SK-N-SH treated with all-trans-retinoic acid at 6 μM for 48 hours (cell line): ENCODE results near the gene PPP6R1.

Source experiments
- ATAC-seq: fragments of 200-7000 bp; cut with Tn5 transposase; 3 replicates; pipeline ENCODE4 v1.9.1; 2020; ENCODE audit warnings: mild to moderate bottlenecking, moderate library complexity
- ARNTL ChIP-seq: fragments of 450-650 bp; formaldehyde crosslinking; IDR thresholded peaks from 2 replicates; pipeline ENCODE4 v1.5.0; 2020; ENCODE audit warnings: low read depth, mild to moderate bottlenecking, moderate library complexity, borderline replicate concordance
- BACH2 ChIP-seq: fragments of 250-450 bp; sonication (Bioruptor Pico); IDR thresholded peaks from 2 replicates; pipeline ENCODE4 v1.9.0; 2021; ENCODE audit warnings: mild to moderate bottlenecking, borderline replicate concordance
- CSRNP3 ChIP-seq: fragments of 250-450 bp; sonication (Bioruptor Pico); IDR thresholded peaks from 2 replicates; pipeline ENCODE4 v1.5.1; 2021; ENCODE audit warnings: mild to moderate bottlenecking, moderate library complexity
- ESRRG ChIP-seq: fragments of 250-450 bp; sonication (Bioruptor Pico); IDR thresholded peaks from 2 replicates; pipeline ENCODE4 v1.6.1; 2021; ENCODE audit warnings: mild to moderate bottlenecking
- GLIS3 ChIP-seq: fragments of 250-450 bp; sonication (Bioruptor Pico); IDR thresholded peaks from 2 replicates; pipeline ENCODE4 v1.5.0; 2020; ENCODE audit warnings: mild to moderate bottlenecking, moderate library complexity
- ISL1 ChIP-seq: fragments of 250-450 bp; sonication (Bioruptor Pico); IDR thresholded peaks from 2 replicates; pipeline ENCODE4 v2.1.2; 2022; ENCODE audit warnings: mild to moderate bottlenecking, moderate library complexity
- OSR1 ChIP-seq: fragments of 250-450 bp; sonication (Bioruptor Pico); IDR thresholded peaks from 2 replicates; pipeline ENCODE4 v1.8.0; 2022; ENCODE audit warnings: moderate library complexity, mild to moderate bottlenecking, inconsistent platforms
- POU6F1 ChIP-seq: fragments of 250-450 bp; sonication (Bioruptor Pico); IDR thresholded peaks from 2 replicates; pipeline ENCODE4 v1.8.0; 2021; ENCODE audit warnings: low read depth, mild to moderate bottlenecking, moderate library complexity, borderline replicate concordance
- RARB ChIP-seq: fragments of 250-450 bp; sonication (Bioruptor Pico); IDR thresholded peaks from 2 replicates; pipeline ENCODE4 v1.8.0; 2021; ENCODE audit warnings: mild to moderate bottlenecking, moderate library complexity
- SNAI2 ChIP-seq: fragments of 250-450 bp; sonication (Bioruptor Pico); IDR thresholded peaks from 2 replicates; pipeline ENCODE4 v1.5.0; 2020; ENCODE audit warnings: mild to moderate bottlenecking, moderate library complexity
- TCF4 ChIP-seq: fragments of 250-450 bp; sonication (Bioruptor Pico); IDR thresholded peaks from 2 replicates; pipeline ENCODE4 v1.8.0; 2021; ENCODE audit warnings: mild to moderate bottlenecking, moderate library complexity, borderline replicate concordance
- TOX ChIP-seq: fragments of 250-450 bp; sonication (Bioruptor Pico); IDR thresholded peaks from 2 replicates; pipeline ENCODE4 v1.8.0; 2021; ENCODE audit warnings: mild to moderate bottlenecking, moderate library complexity, borderline replicate concordance
- ZC3H10 ChIP-seq: fragments of 250-450 bp; sonication (Bioruptor Pico); IDR thresholded peaks from 2 replicates; pipeline ENCODE4 v1.5.1; 2021; ENCODE audit warnings: mild to moderate bottlenecking, moderate library complexity
- ZFP3 ChIP-seq: fragments of 250-450 bp; sonication (Bioruptor Pico); IDR thresholded peaks from 2 replicates; pipeline ENCODE4 v1.5.0; 2020; ENCODE audit warnings: mild to moderate bottlenecking, moderate library complexity
- ZFP30 ChIP-seq: fragments of 450-650 bp; formaldehyde crosslinking; IDR thresholded peaks from 2 replicates; pipeline ENCODE4 v1.5.0; 2022; ENCODE audit warnings: mild to moderate bottlenecking, moderate library complexity
- ZNF565 ChIP-seq: fragments of 450-650 bp; formaldehyde crosslinking; conservative IDR thresholded peaks from 2 replicates; pipeline ENCODE4 v1.5.0; 2020; ENCODE audit warnings: low read depth, mild to moderate bottlenecking, moderate library complexity
- ZNF70 ChIP-seq: fragments of 450-650 bp; formaldehyde crosslinking; IDR thresholded peaks from 2 replicates; pipeline ENCODE4 v1.5.0; 2020; ENCODE audit warnings: mild to moderate bottlenecking, moderate library complexity
- ZNF8 ChIP-seq: fragments of 450-650 bp; formaldehyde crosslinking; IDR thresholded peaks from 2 replicates; pipeline ENCODE4 v1.5.0; 2020; ENCODE audit warnings: mild to moderate bottlenecking, moderate library complexity
- TF ChIP-seq, protein P1 (sequence below): fragments of 250-450 bp; sonication (Bioruptor Pico); IDR thresholded peaks from 2 replicates; pipeline ENCODE4 v1.5.0; 2020; ENCODE audit warnings: mild to moderate bottlenecking, moderate library complexity
- TF ChIP-seq, protein P2 (sequence below): fragments of 250-450 bp; sonication (Bioruptor Pico); IDR thresholded peaks from 2 replicates; pipeline ENCODE4 v1.5.1; 2020; ENCODE audit warnings: low read depth, mild to moderate bottlenecking, moderate library complexity

The PPP6R1 gene

DNA sequence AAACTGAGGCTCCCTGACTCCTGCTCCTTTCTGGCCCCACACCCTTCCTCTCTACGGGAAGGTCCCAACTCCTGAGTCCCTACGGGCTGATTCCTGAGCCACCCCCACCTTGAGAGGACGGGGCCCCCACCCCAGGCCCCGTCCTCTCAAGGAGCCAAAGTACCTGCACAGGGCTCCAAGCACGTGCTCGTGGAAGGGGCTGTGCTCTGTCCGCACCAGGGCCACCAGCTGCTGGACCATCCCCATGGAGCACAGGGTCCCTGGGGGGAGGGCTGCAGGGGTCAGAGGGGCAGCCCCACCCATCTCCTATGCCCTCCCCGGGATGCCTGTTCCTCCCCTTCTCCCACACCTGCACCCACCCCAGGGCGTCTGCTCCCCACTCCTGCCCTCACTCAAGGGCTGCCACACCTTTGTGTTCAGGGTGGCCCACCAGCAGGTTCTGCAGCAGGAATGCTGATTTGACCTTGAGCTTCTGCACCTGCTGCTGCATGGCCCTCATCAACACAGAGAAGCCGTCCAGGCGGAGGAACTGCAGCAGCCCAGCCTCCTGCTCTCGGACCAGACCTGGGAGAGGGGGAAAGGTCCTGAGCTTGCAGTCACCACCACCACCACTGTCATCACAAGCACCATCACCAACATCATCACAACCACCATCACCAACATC, 7.0 kb upstream of the PPP6R1 start:
- no peak for ATAC-seq
- TF ChIP-seq ZNF565 (CRISPR knock-in tag) = no peak
- no peak for TF ChIP-seq ARNTL (CRISPR knock-in tag)
- TF ChIP-seq ZNF8 (CRISPR knock-in tag) = no peak
- TF ChIP-seq, protein P1, sequence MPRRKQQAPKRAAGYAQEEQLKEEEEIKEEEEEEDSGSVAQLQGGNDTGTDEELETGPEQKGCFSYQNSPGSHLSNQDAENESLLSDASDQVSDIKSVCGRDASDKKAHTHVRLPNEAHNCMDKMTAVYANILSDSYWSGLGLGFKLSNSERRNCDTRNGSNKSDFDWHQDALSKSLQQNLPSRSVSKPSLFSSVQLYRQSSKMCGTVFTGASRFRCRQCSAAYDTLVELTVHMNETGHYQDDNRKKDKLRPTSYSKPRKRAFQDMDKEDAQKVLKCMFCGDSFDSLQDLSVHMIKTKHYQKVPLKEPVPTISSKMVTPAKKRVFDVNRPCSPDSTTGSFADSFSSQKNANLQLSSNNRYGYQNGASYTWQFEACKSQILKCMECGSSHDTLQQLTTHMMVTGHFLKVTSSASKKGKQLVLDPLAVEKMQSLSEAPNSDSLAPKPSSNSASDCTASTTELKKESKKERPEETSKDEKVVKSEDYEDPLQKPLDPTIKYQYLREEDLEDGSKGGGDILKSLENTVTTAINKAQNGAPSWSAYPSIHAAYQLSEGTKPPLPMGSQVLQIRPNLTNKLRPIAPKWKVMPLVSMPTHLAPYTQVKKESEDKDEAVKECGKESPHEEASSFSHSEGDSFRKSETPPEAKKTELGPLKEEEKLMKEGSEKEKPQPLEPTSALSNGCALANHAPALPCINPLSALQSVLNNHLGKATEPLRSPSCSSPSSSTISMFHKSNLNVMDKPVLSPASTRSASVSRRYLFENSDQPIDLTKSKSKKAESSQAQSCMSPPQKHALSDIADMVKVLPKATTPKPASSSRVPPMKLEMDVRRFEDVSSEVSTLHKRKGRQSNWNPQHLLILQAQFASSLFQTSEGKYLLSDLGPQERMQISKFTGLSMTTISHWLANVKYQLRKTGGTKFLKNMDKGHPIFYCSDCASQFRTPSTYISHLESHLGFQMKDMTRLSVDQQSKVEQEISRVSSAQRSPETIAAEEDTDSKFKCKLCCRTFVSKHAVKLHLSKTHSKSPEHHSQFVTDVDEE (CRISPR knock-in tag) = no peak
- no peak for TF ChIP-seq CSRNP3
- no peak for TF ChIP-seq ISL1 (CRISPR knock-in tag)
- no peak for TF ChIP-seq ZFP30 (CRISPR knock-in tag)
- no peak for TF ChIP-seq SNAI2 (CRISPR knock-in tag)
- TF ChIP-seq ZFP3 (CRISPR knock-in tag) = no peak
- no peak for TF ChIP-seq GLIS3 (CRISPR knock-in tag)
- no peak for TF ChIP-seq TOX (CRISPR knock-in tag)

DNA sequence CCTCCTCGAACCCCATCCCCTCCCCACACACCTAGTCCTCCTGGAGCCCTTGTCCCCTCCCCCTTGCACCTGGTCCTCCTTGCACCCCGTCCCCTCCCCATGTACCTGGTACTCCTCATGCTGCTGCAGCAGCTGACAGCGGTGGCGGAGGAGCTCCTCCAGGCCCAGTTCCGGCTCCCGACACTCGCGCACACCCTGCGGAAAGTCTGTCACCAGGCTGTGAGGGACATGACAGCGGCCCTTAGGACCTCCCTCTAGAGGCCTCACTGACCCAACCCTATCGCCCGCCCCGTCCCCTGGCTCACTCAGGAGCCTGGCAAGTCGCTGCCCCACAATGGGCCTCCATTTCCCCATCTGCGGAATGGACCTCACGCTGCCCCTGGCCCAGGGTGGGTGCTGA, 6.4 kb upstream of the PPP6R1 start:
- no peak for TF ChIP-seq POU6F1 (CRISPR knock-in tag)
- TF ChIP-seq CSRNP3 = no peak
- no peak for ATAC-seq

DNA sequence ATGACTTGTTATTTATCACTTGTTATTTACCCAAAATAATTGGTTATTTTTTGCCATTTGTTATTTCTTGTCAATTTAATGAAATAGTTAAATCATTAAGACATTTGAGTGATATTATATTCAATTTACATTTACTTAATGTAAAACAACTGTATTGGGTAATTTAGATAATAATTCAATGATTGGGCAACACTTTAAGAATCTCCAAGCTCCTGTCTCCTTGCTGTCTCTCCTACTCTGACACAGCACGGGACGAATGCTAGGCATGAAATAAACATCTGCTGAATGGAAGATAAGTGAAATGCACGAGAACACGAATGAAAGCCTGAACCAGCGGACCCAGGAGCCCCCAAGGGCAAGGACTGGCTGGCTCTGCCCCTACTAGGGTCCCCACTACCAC, 5.7 kb upstream of the PPP6R1 start:
- TF ChIP-seq ISL1 (CRISPR knock-in tag) = no peak
- ATAC-seq = no peak

DNA sequence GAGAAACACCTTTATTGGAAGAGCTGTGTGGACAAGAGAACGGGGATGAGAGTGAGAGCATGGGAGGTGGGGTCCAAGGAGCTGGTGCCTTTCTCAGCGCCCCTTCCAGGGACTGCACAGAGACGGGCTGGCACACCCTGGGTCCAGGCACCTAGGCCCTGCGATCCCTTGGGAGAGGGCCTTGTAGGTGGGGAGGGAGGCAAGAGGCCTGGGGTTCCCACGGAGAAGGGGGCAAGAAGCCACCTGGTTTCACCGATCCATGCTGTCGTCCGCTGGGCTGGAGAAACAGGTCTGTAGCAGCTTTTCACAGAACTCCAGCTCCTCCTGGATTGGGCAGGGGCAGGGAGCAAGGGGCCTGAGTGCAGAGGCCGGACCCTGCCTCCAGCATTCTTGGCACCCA, 3.5 kb upstream of the PPP6R1 start:
- no peak for ATAC-seq
- TF ChIP-seq ZNF70 (no peak), ESRRG (CRISPR knock-in tag) (no peak), TOX (CRISPR knock-in tag) (no peak), OSR1 (no peak), RARB (CRISPR knock-in tag) (no peak), ZC3H10 (no peak), SNAI2 (CRISPR knock-in tag) (no peak), CSRNP3 (no peak), ZNF8 (CRISPR knock-in tag) (no peak), TCF4 (CRISPR knock-in tag) (no peak), ZNF565 (CRISPR knock-in tag) (no peak), ZFP3 (CRISPR knock-in tag) (no peak), ISL1 (CRISPR knock-in tag) (no peak), GLIS3 (CRISPR knock-in tag) (no peak), BACH2 (CRISPR knock-in tag) (no peak)
- TF ChIP-seq, protein P2, sequence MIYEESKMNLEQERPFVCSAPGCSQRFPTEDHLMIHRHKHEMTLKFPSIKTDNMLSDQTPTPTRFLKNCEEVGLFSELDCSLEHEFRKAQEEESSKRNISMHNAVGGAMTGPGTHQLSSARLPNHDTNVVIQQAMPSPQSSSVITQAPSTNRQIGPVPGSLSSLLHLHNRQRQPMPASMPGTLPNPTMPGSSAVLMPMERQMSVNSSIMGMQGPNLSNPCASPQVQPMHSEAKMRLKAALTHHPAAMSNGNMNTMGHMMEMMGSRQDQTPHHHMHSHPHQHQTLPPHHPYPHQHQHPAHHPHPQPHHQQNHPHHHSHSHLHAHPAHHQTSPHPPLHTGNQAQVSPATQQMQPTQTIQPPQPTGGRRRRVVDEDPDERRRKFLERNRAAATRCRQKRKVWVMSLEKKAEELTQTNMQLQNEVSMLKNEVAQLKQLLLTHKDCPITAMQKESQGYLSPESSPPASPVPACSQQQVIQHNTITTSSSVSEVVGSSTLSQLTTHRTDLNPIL (CRISPR knock-in tag) = no peak
